ENCODE data around the gene BCL6.

DNA sequence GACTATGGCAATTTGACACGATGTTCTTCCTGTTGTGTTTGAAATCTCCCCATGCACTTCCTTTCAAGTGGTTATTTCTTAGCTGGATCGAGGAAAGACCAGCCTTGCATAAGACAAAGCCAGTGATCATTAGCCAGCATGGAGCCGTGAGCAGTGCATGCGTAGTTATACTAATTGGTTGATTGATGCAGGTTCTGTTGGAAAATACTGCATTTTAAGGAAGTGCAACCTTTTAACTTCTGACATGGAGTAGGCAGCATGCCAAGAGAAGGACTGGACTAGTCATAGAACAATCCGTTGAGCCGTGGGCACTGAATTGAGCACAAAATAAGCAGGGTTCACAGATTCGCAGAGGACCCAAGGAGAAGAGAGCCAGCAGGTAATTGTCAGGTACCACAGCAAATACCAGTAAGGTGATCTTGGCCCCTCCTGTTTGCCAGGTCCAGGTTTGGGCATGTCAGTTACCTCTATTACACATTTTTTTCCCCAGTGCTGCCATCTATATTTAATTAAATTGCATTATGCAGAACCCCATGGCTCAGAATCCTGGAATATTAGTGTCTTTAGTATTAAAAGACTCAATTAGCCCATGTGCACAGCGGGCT, 29.0 kb upstream of the BCL6 start:
- TF ChIP-seq, protein P1, sequence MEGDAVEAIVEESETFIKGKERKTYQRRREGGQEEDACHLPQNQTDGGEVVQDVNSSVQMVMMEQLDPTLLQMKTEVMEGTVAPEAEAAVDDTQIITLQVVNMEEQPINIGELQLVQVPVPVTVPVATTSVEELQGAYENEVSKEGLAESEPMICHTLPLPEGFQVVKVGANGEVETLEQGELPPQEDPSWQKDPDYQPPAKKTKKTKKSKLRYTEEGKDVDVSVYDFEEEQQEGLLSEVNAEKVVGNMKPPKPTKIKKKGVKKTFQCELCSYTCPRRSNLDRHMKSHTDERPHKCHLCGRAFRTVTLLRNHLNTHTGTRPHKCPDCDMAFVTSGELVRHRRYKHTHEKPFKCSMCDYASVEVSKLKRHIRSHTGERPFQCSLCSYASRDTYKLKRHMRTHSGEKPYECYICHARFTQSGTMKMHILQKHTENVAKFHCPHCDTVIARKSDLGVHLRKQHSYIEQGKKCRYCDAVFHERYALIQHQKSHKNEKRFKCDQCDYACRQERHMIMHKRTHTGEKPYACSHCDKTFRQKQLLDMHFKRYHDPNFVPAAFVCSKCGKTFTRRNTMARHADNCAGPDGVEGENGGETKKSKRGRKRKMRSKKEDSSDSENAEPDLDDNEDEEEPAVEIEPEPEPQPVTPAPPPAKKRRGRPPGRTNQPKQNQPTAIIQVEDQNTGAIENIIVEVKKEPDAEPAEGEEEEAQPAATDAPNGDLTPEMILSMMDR (IDR thresholded peaks at IDR 0.05) = no peak
- TF ChIP-seq POLR2A (IDR thresholded peaks at IDR 0.05) = no peak

Measured in uterus (tissue), 2 donors.